GM20431 (cell line): Measurements from ENCODE around the gene NLRP9.

Experiments
- in situ Hi-C: fragments of 300-500 bp; cut with MseI, MboI; formaldehyde crosslinking; loops from one replicate; pipeline ENCODE4 v1.15.0; 2020; ENCODE audit warnings: low sequenced_read_pairs; ENCODE audit not compliant: unreplicated experiment

The NLRP9 gene

GRCh38 chr19:55704494-55705245 is 33.5 kb downstream of the NLRP9 start:
- in situ Hi-C loops: no loop called here

- in situ Hi-C loops: no loop called here
Observed at GRCh38 chr19:55703790-55704215, 34.4 kb downstream of the NLRP9 start.

- in situ Hi-C loops: no loop called here
Observed at GRCh38 chr19:55702131-55702627, 36.0 kb downstream of the NLRP9 start.

GRCh38 chr19:55700813-55701212 is 37.4 kb downstream of the NLRP9 start:
- in situ Hi-C loops: no loop called here

GRCh38 chr19:55699221-55699620 is 39.0 kb downstream of the NLRP9 start:
- in situ Hi-C loops: no loop called here

- in situ Hi-C loops: no loop called here
Observed at GRCh38 chr19:55698256-55698655, 39.9 kb downstream of the NLRP9 start.

- in situ Hi-C loops: no loop called here
Observed at GRCh38 chr19:55697698-55698097, 40.5 kb downstream of the NLRP9 start.

- in situ Hi-C loops: no loop called here
Observed at GRCh38 chr19:55697069-55697440, 41.1 kb downstream of the NLRP9 start.

- in situ Hi-C loops: no loop called here
Observed at GRCh38 chr19:55696301-55697068, 41.7 kb downstream of the NLRP9 start.

GRCh38 chr19:55695511-55696290 is 42.5 kb downstream of the NLRP9 start:
- in situ Hi-C loops: no loop called here

- in situ Hi-C loops: no loop called here
Observed at GRCh38 chr19:55694656-55695491, 43.3 kb downstream of the NLRP9 start.

- in situ Hi-C loops: no loop called here
Observed at GRCh38 chr19:55694241-55694655, 44.0 kb downstream of the NLRP9 start.

GRCh38 chr19:55693336-55693974 is 44.7 kb downstream of the NLRP9 start:
- in situ Hi-C loops: no loop called here

- in situ Hi-C loops: no loop called here
Observed at GRCh38 chr19:55692681-55693081, 45.5 kb downstream of the NLRP9 start.

- in situ Hi-C loops: no loop called here
Observed at GRCh38 chr19:55691561-55692481, 46.4 kb downstream of the NLRP9 start.

- in situ Hi-C loops: no loop called here
Observed at GRCh38 chr19:55690769-55691545, 47.2 kb downstream of the NLRP9 start.

GRCh38 chr19:55690109-55690768 is 48.0 kb downstream of the NLRP9 start:
- in situ Hi-C loops: no loop called here
